Stimulated activated effector memory CD8-positive, alpha-beta T cell treated with anti-CD3 and anti-CD28 coated beads, Interleukin-12 subunit alpha, Interleukin-12 subunit beta, amount 100 ng/mL, for 72 hours (primary cell): ENCODE results near the gene FGF12.

Source experiments
- ATAC-seq: fragments of 150-1000 bp; cut with Tn5 transposase; 2 replicates; pipeline ENCODE4 v1.10.0; 2021
- DNase-seq, 2 donors: peaks; one replicate each; pipeline ENCODE4 v3.0.0; 2021 to 2022; ENCODE audit warnings: low spot score in 2 of 2
- H3K27ac Mint-ChIP-seq: one replicate; pipeline ENCODE4 v1.8.0; 2022; ENCODE audit warnings: mild to moderate bottlenecking, mixed read lengths
- H3K36me3 Mint-ChIP-seq: one replicate; pipeline ENCODE4 v1.8.0; 2022; ENCODE audit warnings: mild to moderate bottlenecking, mixed read lengths
- H3K4me1 Mint-ChIP-seq: one replicate; pipeline ENCODE4 v1.8.0; 2022; ENCODE audit warnings: mixed read lengths
- H3K4me3 Mint-ChIP-seq: one replicate; pipeline ENCODE4 v1.8.0; 2022; ENCODE audit warnings: mild to moderate bottlenecking, mixed read lengths
- H3K9me3 Mint-ChIP-seq: one replicate; pipeline ENCODE4 v1.8.0; 2022; ENCODE audit warnings: mixed read lengths

Gene FGF12

GRCh38 chr3:192339214-192339613 lies 388.1 kb downstream of the FGF12 start:
- DNase-seq = no peak
- peaks cover 3% of the 10 kb centered on the region for H3K9me3 Mint-ChIP-seq
- no peak overlapping the region for H3K4me3 Mint-ChIP-seq
- ATAC-seq = no peak
- H3K4me1 Mint-ChIP-seq = no peaks in the 10 kb centered on the region
- no peaks in the 10 kb centered on the region for H3K36me3 Mint-ChIP-seq
- no peak overlapping the region for H3K27ac Mint-ChIP-seq

DNA sequence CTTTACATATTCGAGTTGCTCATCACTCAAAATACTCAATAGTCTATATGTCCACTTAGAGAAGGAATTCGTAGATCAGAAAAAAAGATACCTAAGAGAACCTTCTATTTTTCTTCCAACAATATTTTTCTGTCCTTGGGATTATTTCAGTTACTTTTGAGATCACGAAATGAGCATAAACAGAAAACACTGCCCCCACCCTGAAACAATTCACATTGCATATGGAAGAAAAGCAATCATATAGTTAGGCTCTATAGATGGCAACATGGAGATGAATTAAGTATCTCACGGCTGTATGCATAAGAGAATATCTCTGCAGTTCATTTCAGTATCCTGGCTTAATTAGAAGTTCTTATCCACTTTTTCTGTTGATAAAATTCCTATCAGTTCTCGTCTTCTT lies 391.1 kb downstream of the FGF12 start:
- no peaks in the 10 kb centered on the region for H3K9me3 Mint-ChIP-seq
- H3K36me3 Mint-ChIP-seq = no peaks in the 10 kb centered on the region
- no peak overlapping the region for H3K27ac Mint-ChIP-seq
- no peaks in the 10 kb centered on the region for H3K4me1 Mint-ChIP-seq
- H3K4me3 Mint-ChIP-seq = no peak overlapping the region
- DNase-seq = no peak
- no peak for ATAC-seq

DNA sequence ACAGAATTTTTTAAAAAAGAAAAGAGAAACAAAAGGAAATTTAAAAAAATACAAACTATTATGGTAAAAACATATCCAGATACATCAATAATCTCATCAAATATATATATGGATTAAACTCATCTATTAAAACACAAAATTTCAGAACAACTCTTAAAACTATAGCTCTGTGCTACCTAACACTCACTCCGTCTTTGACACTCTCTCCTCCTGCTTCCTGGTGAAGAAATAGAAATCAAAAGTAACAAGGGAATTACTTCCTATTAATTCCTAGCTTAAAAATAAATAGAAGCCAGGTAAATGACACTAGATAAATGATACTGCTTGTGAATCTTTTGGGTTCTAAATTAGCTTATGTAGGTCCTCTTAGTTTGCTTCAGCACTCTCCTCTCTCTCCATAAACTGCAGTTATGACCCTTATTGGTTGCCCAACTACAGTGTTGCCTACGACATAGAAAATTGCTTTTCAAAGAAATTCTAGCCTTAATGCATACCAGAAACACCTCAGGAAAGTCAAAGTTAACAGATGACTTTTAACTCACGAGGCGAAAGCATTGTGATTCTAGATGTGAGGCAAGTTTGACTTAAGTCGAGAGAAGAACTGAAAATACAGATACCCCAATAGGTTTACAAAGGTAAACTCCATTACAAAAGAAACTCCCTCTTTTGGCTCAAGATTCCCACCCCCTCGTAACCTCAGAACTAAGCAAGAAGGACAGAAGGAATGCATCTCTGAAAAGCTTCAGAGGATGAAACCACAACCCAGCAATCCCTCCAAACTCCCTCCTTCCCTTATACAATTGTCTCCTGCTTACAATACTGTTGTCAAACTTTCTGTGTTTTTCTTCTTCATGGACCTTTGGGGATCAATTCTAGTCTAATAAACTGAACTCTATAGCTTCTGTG lies 394.7 kb downstream of the FGF12 start:
- Mint-ChIP-seq H3K36me3 (no peaks in the 10 kb centered on the region), H3K27ac (no peak overlapping the region), H3K9me3 (no peaks in the 10 kb centered on the region), H3K4me1 (no peaks in the 10 kb centered on the region), H3K4me3 (no peak overlapping the region)
- ATAC-seq (no peak), DNase-seq (no peak)

- ATAC-seq = no peak
- H3K27ac Mint-ChIP-seq = no peak overlapping the region
- DNase-seq = no peak
Observed at GRCh38 chr3:192331749-192332385, 395.5 kb downstream of the FGF12 start.

DNA sequence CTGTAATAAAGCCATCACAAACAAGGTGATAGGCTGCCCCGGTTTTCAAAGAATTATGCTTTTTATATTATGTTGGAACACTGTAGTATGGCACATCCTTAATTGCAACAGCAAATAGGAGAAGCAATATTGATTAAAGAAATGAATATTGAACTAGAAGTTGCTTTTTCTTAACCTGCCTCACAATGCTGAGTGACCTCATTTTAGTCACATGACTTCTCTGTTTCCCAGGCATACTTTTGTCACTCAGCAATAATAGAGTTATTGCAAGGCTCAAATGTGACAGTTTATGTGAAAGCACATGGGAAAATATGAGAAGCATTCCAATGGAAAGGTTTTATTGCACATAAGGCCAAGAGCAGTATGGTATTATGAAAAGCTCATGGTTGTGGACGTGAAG lies 400.7 kb downstream of the FGF12 start:
- no peaks in the 10 kb centered on the region for H3K36me3 Mint-ChIP-seq
- H3K27ac Mint-ChIP-seq = no peak overlapping the region
- no peaks in the 10 kb centered on the region for H3K4me1 Mint-ChIP-seq
- DNase-seq = no peak
- no peak for ATAC-seq
- H3K9me3 Mint-ChIP-seq = peaks cover 8% of the 10 kb centered on the region
- H3K4me3 Mint-ChIP-seq = no peak overlapping the region

More at GRCh38 chr3:192331749-192332385, 395.5 kb downstream of the FGF12 start:
- Mint-ChIP-seq H3K4me1 (no peaks in the 10 kb centered on the region), H3K36me3 (no peaks in the 10 kb centered on the region), H3K4me3 (no peak overlapping the region), H3K9me3 (no peaks in the 10 kb centered on the region)

GRCh38 chr3:192317564-192317963 lies 409.8 kb downstream of the FGF12 start:
- no peaks in the 10 kb centered on the region for H3K4me1 Mint-ChIP-seq
- H3K9me3 Mint-ChIP-seq = peaks cover 19% of the 10 kb centered on the region
- ATAC-seq = no peak
- H3K4me3 Mint-ChIP-seq = no peak overlapping the region
- no peak for DNase-seq
- no peak overlapping the region for H3K27ac Mint-ChIP-seq
- H3K36me3 Mint-ChIP-seq = no peaks in the 10 kb centered on the region

- Mint-ChIP-seq H3K36me3 (no peaks in the 10 kb centered on the region), H3K9me3 (peaks cover 21% of the 10 kb centered on the region), H3K27ac (no peak overlapping the region), H3K4me1 (no peaks in the 10 kb centered on the region), H3K4me3 (no peak overlapping the region)
- DNase-seq (no peak), ATAC-seq (no peak)
Observed at GRCh38 chr3:192313605-192314004, 413.7 kb downstream of the FGF12 start.

- no peaks in the 10 kb centered on the region for H3K36me3 Mint-ChIP-seq
- H3K9me3 Mint-ChIP-seq = peaks cover 11% of the 10 kb centered on the region
- H3K4me1 Mint-ChIP-seq = no peaks in the 10 kb centered on the region
- ATAC-seq (no peak), DNase-seq (no peak)
- H3K4me3 Mint-ChIP-seq = no peak overlapping the region
- no peak overlapping the region for H3K27ac Mint-ChIP-seq
Observed at GRCh38 chr3:192307631-192308030, 419.7 kb downstream of the FGF12 start.

- Mint-ChIP-seq H3K4me1 (no peaks in the 10 kb centered on the region), H3K27ac (no peak overlapping the region), H3K4me3 (no peak overlapping the region), H3K9me3 (peaks cover 10% of the 10 kb centered on the region), H3K36me3 (no peaks in the 10 kb centered on the region)
- DNase-seq (no peak), ATAC-seq (no peak)
Observed at GRCh38 chr3:192303235-192303634, 424.1 kb downstream of the FGF12 start.

DNA sequence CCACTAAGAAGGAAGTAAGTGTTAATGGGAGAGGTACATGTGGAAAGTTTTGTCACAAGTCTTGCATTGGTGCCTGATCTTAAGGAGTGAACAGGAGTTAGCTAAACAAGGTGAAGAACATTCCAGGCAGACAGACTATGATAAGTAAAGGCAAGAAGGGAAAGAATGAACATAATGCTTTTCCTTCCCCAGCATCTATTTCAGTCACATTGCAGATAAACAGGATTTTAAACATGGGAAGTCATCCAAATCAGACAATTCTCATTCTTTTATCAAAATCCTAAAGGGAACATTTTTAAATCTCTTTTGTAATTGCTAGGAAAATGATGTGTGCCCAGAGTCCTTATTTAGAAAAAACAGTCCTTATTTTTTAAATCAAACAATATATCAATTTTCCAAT lies 424.6 kb downstream of the FGF12 start:
- H3K27ac Mint-ChIP-seq = no peak overlapping the region
- ATAC-seq = no peak
- no peak overlapping the region for H3K4me3 Mint-ChIP-seq
- no peaks in the 10 kb centered on the region for H3K36me3 Mint-ChIP-seq
- peaks cover 14% of the 10 kb centered on the region for H3K9me3 Mint-ChIP-seq
- DNase-seq = no peak
- H3K4me1 Mint-ChIP-seq = no peaks in the 10 kb centered on the region

DNA sequence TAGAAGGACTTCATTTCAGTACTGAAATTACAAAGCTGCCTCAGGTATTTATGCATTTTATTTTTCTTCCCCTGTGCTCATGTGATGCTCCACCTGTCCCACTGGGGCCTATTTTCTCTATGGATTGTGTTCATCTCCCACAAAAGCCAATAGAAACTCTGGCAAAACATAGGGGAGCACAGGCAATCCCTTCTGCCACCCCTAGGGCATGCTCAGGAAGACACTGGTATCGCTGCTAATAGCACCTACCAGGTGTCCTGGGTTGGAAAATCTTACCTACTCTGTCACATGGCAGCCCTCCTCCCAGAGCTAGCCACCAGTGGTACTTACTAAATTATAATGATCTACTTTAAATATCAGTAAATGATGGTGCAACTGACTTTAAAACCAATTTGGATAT lies 427.4 kb downstream of the FGF12 start:
- Mint-ChIP-seq H3K27ac (no peak overlapping the region), H3K36me3 (no peaks in the 10 kb centered on the region), H3K9me3 (peaks cover 14% of the 10 kb centered on the region), H3K4me3 (no peak overlapping the region), H3K4me1 (no peaks in the 10 kb centered on the region)
- no peak for ATAC-seq
- no peak for DNase-seq

DNA sequence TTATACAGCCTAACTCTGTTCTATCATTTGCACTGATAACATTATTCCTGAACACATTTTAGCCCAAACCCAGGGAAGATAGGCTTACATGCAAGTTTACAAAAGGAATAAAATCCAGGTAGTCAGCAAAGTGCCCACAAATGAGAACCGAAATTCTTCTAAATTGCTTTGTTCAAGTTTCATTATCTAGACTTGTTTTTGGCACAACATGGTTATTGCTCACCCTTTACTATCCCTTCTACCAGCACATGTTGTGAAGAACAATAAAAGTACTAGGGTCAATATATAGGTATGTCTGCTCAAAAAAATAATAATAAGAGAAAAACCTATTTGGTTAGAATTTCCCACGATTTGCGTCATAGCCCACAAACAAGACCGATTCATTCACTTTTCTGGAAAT lies 430.5 kb downstream of the FGF12 start:
- Mint-ChIP-seq H3K36me3 (no peaks in the 10 kb centered on the region), H3K9me3 (peaks cover 9% of the 10 kb centered on the region), H3K4me1 (no peaks in the 10 kb centered on the region), H3K27ac (no peak overlapping the region), H3K4me3 (no peak overlapping the region)
- DNase-seq (no peak), ATAC-seq (no peak)

DNA sequence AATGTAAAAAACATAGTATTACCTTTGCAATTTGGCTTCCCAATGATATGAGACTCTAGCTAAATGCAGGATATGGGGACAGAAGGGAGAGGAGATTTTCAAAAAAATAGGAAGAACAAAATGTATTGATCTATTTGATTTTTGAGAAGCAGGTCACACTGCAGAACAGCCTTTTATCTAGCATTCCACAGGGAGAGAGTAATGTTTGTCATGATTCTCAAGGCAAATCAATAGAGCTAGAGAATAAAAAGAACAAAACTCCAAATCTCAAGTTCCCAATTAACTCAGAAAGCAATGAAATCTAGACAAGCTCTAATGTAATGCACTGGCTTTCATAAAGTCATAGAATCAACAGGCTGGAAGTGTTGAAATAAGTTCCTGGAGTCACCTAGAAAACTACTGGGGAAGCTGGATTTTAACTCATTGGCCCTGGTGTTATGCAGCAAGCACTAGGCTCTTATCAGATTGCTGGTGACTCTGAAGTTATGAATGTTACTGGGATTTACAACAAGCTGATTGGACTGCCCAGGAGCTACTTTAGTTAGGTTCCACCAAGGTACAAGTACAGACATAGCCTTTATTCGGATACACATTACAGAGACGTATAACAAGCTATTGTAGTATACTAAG lies 442.8 kb downstream of the FGF12 start:
- Mint-ChIP-seq H3K27ac (no peak overlapping the region), H3K36me3 (no peaks in the 10 kb centered on the region), H3K4me1 (no peaks in the 10 kb centered on the region), H3K9me3 (peaks cover 9% of the 10 kb centered on the region), H3K4me3 (no peak overlapping the region)
- DNase-seq (no peak), ATAC-seq (no peak)

- Mint-ChIP-seq H3K9me3 (peaks cover 5% of the 10 kb centered on the region), H3K4me3 (no peak overlapping the region), H3K27ac (no peak overlapping the region), H3K36me3 (no peaks in the 10 kb centered on the region), H3K4me1 (no peaks in the 10 kb centered on the region)
- DNase-seq = no peak
- ATAC-seq = no peak
Observed at GRCh38 chr3:192281207-192281880, 446.0 kb downstream of the FGF12 start.

GRCh38 chr3:192279664-192280063 lies 447.7 kb downstream of the FGF12 start:
- Mint-ChIP-seq H3K4me3 (no peak overlapping the region), H3K36me3 (no peaks in the 10 kb centered on the region), H3K27ac (no peak overlapping the region), H3K4me1 (no peaks in the 10 kb centered on the region), H3K9me3 (peaks cover 5% of the 10 kb centered on the region)
- ATAC-seq = no peak
- DNase-seq = no peak
